ENCODE measurements around the gene DNAH7.

DNAH7 gene

DNA sequence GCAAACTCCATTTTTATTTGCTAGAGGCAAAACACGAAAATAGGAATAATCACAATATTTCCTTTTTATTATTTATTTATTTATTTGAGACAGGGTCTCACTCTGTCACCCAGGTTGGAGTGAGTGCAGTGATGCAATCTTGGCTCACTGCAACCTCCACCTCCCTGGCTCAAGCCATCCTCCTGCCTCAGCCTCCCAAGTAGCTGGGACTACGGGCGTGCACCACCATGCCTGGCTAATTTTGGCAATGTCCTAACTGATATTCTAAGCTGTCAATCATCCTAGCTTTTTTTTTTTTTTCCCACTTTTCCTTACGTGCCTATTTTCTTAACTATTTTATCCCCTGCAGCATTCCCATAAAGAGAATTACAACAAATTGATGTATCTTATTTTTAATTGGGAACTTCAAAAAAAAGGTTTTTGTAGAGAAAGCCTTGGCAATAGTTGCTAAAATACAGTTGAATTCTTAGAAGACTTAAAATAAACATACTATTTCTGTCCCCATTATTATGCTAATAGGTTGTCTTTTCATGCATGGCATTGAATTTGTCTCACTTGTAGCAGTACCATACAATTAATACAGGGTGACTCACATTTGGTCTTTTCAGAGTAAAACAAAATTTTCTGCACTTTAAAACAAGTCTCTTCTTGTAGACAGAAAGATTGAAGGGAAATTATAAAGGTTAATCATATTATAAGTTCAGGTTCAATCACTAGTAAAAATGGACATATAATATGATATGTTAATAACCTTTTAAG, 258.1 kb downstream of the DNAH7 start:
- in situ Hi-C loops (cut with MboI; ENCODE audit: low sequenced_read_pairs, unreplicated experiment) = no loop called here
- no peak for DNase-seq (ENCODE audit: low spot score)
- TF ChIP-seq, protein P1, sequence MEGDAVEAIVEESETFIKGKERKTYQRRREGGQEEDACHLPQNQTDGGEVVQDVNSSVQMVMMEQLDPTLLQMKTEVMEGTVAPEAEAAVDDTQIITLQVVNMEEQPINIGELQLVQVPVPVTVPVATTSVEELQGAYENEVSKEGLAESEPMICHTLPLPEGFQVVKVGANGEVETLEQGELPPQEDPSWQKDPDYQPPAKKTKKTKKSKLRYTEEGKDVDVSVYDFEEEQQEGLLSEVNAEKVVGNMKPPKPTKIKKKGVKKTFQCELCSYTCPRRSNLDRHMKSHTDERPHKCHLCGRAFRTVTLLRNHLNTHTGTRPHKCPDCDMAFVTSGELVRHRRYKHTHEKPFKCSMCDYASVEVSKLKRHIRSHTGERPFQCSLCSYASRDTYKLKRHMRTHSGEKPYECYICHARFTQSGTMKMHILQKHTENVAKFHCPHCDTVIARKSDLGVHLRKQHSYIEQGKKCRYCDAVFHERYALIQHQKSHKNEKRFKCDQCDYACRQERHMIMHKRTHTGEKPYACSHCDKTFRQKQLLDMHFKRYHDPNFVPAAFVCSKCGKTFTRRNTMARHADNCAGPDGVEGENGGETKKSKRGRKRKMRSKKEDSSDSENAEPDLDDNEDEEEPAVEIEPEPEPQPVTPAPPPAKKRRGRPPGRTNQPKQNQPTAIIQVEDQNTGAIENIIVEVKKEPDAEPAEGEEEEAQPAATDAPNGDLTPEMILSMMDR (IDR thresholded peaks at IDR 0.05; ENCODE audit: borderline replicate concordance, control extremely low read depth, extremely low read depth, insufficient read depth, missing control alignments) = no peak

DNA sequence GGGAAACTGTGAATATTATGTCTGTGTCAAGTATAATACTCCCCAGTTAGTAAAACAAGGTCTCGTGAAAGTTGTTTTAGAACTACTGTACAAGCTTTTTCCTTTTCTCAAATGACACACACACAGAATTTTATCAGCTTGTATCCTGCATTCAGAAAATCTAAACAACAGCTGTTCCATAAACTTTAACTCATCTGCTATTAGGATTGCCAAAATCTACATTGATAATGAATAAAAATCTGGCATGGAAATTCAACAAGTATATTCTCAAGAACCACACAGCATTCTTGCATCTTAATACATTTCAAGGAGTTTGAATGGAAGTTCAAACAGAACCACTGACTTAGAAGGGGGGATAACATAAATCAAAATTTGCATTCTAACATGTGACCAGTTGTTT, 260.4 kb downstream of the DNAH7 start:
- DNase-seq (ENCODE audit: low spot score) = no peak
- in situ Hi-C loops (cut with MboI; ENCODE audit: low sequenced_read_pairs, unreplicated experiment) = no loop called here
- TF ChIP-seq, protein P1 (IDR thresholded peaks at IDR 0.05; ENCODE audit: borderline replicate concordance, control extremely low read depth, extremely low read depth, insufficient read depth, missing control alignments) = no peak

DNA sequence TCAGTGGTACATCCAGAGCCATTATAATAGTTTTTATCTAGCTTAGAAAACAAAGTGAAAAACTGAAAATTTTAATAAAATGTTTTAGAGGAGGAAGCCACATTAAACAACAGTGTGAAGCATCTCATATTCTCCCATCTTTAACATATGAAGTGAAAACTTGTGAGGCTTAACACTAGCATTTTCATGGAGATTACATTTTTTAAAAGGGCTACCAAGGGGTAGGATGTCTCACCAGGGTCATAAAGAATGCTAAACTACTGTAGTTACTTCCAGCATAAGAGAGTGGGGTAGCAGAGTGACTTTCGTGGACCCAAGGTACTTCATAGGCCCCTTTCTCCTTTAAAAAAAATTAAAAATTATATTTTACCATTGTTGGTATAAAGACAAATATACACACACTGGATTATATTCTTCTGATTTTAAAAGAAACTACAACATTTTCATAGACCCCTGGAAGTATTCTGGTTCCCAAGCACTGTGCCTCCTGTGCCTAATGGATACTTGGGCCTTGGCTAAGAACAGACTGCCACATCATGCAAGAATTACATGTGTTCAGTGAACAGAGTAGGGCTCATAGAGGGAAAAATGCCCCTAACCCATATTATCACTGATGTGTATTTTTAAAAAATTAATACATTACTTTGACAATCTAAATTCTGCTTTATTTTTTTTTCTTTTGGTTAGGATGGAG, 263.2 kb downstream of the DNAH7 start:
- in situ Hi-C loops (cut with MboI; ENCODE audit: low sequenced_read_pairs, unreplicated experiment) = no loop called here
- no peak for DNase-seq (ENCODE audit: low spot score)
- TF ChIP-seq, protein P1 (IDR thresholded peaks at IDR 0.05; ENCODE audit: borderline replicate concordance, control extremely low read depth, extremely low read depth, insufficient read depth, missing control alignments) = no peak

DNA sequence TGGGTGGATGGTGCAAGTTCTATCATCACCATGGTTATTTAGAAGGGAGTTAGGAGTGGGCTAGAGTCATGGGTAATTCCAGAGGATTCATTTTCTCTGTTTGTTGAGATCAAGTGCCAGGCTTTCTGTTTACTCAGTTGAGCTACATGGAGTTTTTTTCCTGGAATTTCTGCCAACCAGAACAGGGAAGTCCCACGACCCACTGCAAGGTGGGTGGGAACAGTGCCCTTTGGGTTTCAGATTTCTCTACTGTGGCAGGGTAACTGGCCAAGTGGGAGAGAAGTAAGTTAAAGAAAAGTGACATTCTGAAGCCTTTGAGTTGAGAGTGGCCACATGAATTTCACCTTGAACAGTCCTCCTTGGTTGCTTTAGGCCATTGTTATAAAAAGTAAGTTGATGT, 272.8 kb downstream of the DNAH7 start:
- in situ Hi-C loops (cut with MboI; ENCODE audit: low sequenced_read_pairs, unreplicated experiment) = no loop called here
- TF ChIP-seq, protein P1 (IDR thresholded peaks at IDR 0.05; ENCODE audit: borderline replicate concordance, control extremely low read depth, extremely low read depth, insufficient read depth, missing control alignments) = no peak

DNA sequence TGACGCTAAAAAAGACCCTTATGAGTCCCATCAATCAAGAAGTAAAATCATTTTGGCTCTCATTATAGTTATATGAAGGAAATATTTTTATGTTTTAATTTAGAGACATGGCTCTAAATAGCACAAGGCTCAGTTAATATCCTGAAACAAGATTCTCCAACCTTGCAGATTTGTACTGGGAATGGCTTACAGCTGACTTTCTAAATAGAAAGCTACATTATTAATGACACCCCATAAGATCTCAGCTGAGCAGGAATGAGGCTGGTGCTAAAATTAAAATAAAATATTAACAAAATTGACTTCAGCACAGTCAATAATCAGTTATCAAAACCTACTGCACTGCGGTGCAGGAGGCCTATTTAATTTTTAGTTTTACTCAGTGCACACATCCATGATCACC, 274.8 kb downstream of the DNAH7 start:
- TF ChIP-seq, protein P1 (IDR thresholded peaks at IDR 0.05; ENCODE audit: borderline replicate concordance, control extremely low read depth, extremely low read depth, insufficient read depth, missing control alignments) = no peak
- DNase-seq (ENCODE audit: low spot score) = no peak
- in situ Hi-C loops (cut with MboI; ENCODE audit: low sequenced_read_pairs, unreplicated experiment) = no loop called here

More for the DNA sequence above, 272.8 kb downstream of the DNAH7 start:
- DNase-seq (ENCODE audit: low spot score) = no peak

DNA sequence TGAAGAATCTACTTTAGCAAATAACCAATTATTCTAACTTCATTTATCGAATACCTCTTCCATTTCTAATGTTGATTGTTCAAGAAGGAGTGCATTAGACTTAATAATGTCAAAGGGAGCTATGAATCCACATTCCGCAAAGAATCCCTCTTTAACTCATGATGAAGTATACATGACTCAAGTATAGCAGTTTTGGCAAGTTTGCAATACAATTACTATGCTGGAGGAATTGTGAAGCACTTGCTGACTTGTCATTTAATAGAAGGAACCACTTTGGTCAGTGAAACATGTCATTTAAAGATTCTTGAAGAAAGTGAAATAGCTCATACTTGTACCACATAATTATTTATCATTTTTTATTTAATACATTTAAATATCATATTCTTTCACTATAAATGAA, 286.5 kb downstream of the DNAH7 start:
- in situ Hi-C loops (cut with MboI; ENCODE audit: low sequenced_read_pairs, unreplicated experiment) = no loop called here
- TF ChIP-seq, protein P1 (IDR thresholded peaks at IDR 0.05; ENCODE audit: borderline replicate concordance, control extremely low read depth, extremely low read depth, insufficient read depth, missing control alignments) = no peak
- DNase-seq (ENCODE audit: low spot score) = no peak
